ENCODE measurements around the gene ZNF552. TPM values are rescaled to one million over a fixed set of nuclear protein-coding genes. Genes with fewer than 3 reads are reported as not detected.
"Not testable (repeated sequence)": the region's sequence is repeated elsewhere in the genome, so short reads cannot be mapped to it uniquely, and the experiment has no call there.

Gene ZNF552
- total RNA-seq, 1 experiment from 2014 or later = 13.1 TPM

DNA sequence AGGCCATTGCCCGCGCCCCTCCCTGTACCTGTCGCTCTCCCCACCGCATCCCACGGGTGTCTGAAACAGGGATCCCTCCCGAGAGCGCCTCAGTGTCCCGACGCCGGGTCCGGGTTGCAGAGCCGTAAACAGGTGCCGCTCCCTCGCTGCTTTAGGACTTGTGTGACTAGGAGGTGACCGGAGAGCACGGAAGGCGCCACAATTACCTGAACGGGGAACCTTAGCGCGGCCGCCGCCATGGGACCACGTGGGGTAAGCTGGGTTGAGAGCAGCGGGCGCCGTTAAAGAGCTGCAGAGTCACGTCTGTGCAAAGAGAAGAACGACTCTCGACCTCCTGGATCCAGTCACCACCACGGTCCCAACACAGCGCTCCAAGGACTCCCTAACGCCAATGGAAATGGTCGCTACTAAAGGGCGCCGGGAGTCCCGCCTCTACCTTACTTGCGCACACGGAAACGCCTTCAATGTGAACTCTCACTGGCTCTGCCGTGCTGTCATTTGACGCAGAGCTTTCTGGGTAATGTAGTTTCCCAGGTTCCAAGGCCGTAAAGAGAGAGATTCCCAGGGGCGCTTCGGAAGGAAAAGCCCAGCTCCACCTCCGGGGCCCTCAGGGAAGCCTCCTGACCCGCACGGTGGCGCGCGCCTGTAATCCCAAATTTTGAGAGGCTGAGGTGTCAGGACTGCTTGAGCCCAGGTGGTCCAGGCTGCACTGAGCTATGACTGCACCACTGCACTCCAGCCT is at the start of gene ZNF552 (continued):
- 0 out of 2 replicates have a peak, but pooled peaks have one; percentile 44 for TF ChIP-seq KAT7 (CRISPR knock-in tag; IDR thresholded peaks at IDR 0.05; ENCODE audit: borderline replicate concordance)
- 0 out of 2 replicates have a peak, but pooled peaks have one; percentile 30 for TF ChIP-seq GTF2I (CRISPR knock-in tag; conservative IDR thresholded peaks at IDR 0.05)
- no peak for TF ChIP-seq ATF3 (CRISPR knock-in tag; conservative IDR thresholded peaks at IDR 0.05)
- TF ChIP-seq FOXP1 (CRISPR knock-in tag; IDR thresholded peaks at IDR 0.05; ENCODE audit: borderline replicate concordance) = peak; percentile 70; the same call in 1 of the 2 replicates
- peak; percentile 42; the same call in 1 of the 2 replicates for TF ChIP-seq SMAD3 (CRISPR knock-in tag; IDR thresholded peaks at IDR 0.05; ENCODE audit: borderline replicate concordance)
- 0 out of 2 replicates have a peak, but pooled peaks have one; percentile 55 for TF ChIP-seq SP1 (CRISPR knock-in tag; conservative IDR thresholded peaks at IDR 0.05)
- TF ChIP-seq ELF4 (CRISPR knock-in tag; IDR thresholded peaks at IDR 0.05; ENCODE audit: low read depth) = no peak
- TF ChIP-seq TEAD1 (CRISPR knock-in tag; IDR thresholded peaks at IDR 0.05) = 0 out of 2 replicates have a peak, but pooled peaks have one; percentile 23
- no peak for TF ChIP-seq ATF2 (CRISPR knock-in tag; IDR thresholded peaks at IDR 0.05; ENCODE audit: borderline replicate concordance, low read depth)
- no peak for TF ChIP-seq SOX15 (CRISPR knock-in tag; IDR thresholded peaks at IDR 0.05)

GRCh38 chr19:57862351-57862750 is 47.6 kb upstream of the ZNF552 start:
- ATAC-seq; POLR2A ChIA-PET; H3K27me3 Mint-ChIP-seq (ENCODE audit: low read depth); H3K9me3 Mint-ChIP-seq; H3K4me1 Mint-ChIP-seq; CTCF ChIA-PET; H3K4me3 Mint-ChIP-seq; DNase-seq (ENCODE audit: low spot score): not testable (repeated sequence)
- Mint-ChIP-seq H3K36me3 (peaks cover 80% of the 10 kb centered on the region), H3K27ac (peak overlapping the region; percentile 17; the same call in 1 of the 2 replicates)

DNA sequence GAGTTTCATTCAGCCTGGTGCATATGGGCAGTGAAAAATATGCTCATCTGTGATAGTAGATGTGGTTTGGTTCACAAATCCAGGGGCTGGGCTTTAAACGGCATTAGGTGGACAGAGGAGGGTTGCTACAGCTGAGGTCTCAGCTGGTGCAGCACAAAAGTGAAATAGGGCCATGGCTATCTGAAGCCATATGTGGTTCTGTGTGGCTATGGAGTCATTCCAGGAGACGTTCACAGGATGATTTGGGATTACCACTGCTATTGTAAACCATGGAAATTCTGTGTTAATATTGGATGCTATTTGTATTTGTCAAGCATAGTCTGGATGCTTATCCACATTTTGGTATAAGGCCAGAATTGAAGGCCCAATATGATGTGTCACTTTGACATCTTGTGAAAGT is 39.4 kb upstream of the ZNF552 start:
- Mint-ChIP-seq H3K36me3 (peaks cover 52% of the 10 kb centered on the region), H3K4me1 (peaks cover 20% of the 10 kb centered on the region)
- H3K27ac Mint-ChIP-seq; H3K9me3 Mint-ChIP-seq; ATAC-seq; H3K4me3 Mint-ChIP-seq; POLR2A ChIA-PET; CTCF ChIA-PET; H3K27me3 Mint-ChIP-seq (ENCODE audit: low read depth); DNase-seq (ENCODE audit: low spot score): not testable (repeated sequence)

- POLR2A ChIA-PET = interaction anchor here (0.6 kb wide), 1 partner anchor 11 kb away, joined by 3 read pairs; no protein-coding TSS in a partner anchor
- not testable (repeated sequence) for H3K9me3 Mint-ChIP-seq; DNase-seq (ENCODE audit: low spot score); ATAC-seq; H3K27me3 Mint-ChIP-seq (ENCODE audit: low read depth)
- Mint-ChIP-seq H3K4me1 (peaks cover 21% of the 10 kb centered on the region), H3K27ac (peak overlapping the region; percentile 95; the same call in 1 of the 2 replicates), H3K36me3 (peaks cover 38% of the 10 kb centered on the region), H3K4me3 (peak overlapping the region; percentile 86; the same call in 1 of the 2 replicates)
- CTCF ChIA-PET = interaction anchor here (0.7 to 1.0 kb wide), 2 partner anchors 9 to 52 kb away, joined by 3 read pairs; no protein-coding TSS in a partner anchor
Observed at GRCh38 chr19:57851812-57852603, 37.3 kb upstream of the ZNF552 start.

DNA sequence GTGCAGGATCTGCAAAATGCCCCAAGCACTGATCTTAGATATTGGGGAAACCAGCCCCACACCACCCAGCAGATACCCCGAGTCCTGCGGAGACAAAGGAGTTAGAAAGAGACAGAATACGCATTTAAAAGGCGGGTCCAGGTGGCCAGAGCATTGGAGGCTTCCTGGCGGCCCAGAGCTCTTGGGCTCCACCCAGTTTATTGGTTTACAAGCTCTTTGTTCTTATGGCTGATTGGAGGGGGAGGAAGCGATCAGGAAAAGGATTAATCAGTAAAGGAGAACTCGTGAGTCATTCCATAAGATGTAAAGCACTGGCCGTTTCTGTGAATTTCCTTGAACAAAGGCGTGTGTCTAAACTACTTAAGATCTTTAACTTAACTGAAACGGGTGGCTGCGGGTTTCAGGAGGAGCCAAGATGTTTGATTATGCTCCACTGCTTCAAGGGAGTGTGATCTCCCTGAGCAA is 35.9 kb upstream of the ZNF552 start:
- H3K9me3 Mint-ChIP-seq = no peaks in the 10 kb centered on the region
- no peaks in the 10 kb centered on the region for H3K27me3 Mint-ChIP-seq (ENCODE audit: low read depth)
- POLR2A ChIA-PET = interaction anchor here (0.6 to 1.0 kb wide), 4 partner anchors 10 to 46 kb away, joined by 3 read pairs; no protein-coding TSS in a partner anchor
- TF ChIP-seq ZNF671 (CRISPR knock-in tag; IDR thresholded peaks at IDR 0.05) (0 out of 2 replicates have a peak, but pooled peaks have one; percentile 29), EMX1 (CRISPR knock-in tag; IDR thresholded peaks at IDR 0.05) (no peak), NFATC4 (CRISPR knock-in tag; IDR thresholded peaks at IDR 0.05) (peak; percentile 58; the same call in 1 of the 2 replicates), ZNF416 (CRISPR knock-in tag; IDR thresholded peaks at IDR 0.05) (no peak), GRHL2 (CRISPR knock-in tag; IDR thresholded peaks at IDR 0.05; ENCODE audit: insufficient replicate concordance, severe bottlenecking) (no peak)
- CTCF ChIA-PET = interaction anchor here (1.9 kb wide), 1 partner anchor 142 kb away, joined by 8 read pairs; the partner anchor contains the start of gene ZNF154
- peak; percentile 3; the same call in 1 of the 2 replicates for ATAC-seq
- H3K4me3 Mint-ChIP-seq = peak overlapping the region; percentile 86
- H3K4me1 Mint-ChIP-seq = peaks cover 23% of the 10 kb centered on the region
- DNase-seq (ENCODE audit: low spot score) = peak; percentile 36
- H3K36me3 Mint-ChIP-seq = peaks cover 31% of the 10 kb centered on the region
- peak overlapping the region; percentile 95 for H3K27ac Mint-ChIP-seq
